Smooth muscle cell (in vitro differentiated cells): ENCODE measurements around the gene UCP3. TPM values are rescaled to one million over a fixed set of nuclear protein-coding genes. Genes with fewer than 3 reads are reported as not detected.

Source experiments
- DNase-seq: peaks from one replicate; lab custom pipeline; 2025; ENCODE audit not compliant: unreplicated experiment; lab: John Stamatoyannopoulos, UW
- H2AFZ ChIP-seq: fragments of 200-600 bp; sonication (generic); 2 replicates; pipeline ENCODE4 v1.6.0; 2016; ENCODE audit warnings: antibody characterized with exemption, low read depth, mild to moderate bottlenecking
- H3F3A ChIP-seq: fragments of 200-600 bp; sonication (generic); 2 replicates; pipeline ENCODE4 v1.6.0; 2017; ENCODE audit warnings: antibody characterized with exemption, low read depth
- H3K27ac ChIP-seq: fragments of 200-600 bp; sonication (generic); 2 replicates; pipeline ENCODE4 v1.5.1; 2016; ENCODE audit warnings: low read depth, mild to moderate bottlenecking
- H3K27me3 ChIP-seq: fragments of 200-600 bp; sonication (generic); 2 replicates; pipeline ENCODE4 v1.6.1; 2016; ENCODE audit warnings: low read depth, mild to moderate bottlenecking
- H3K36me3 ChIP-seq: fragments of 200-600 bp; sonication (generic); 2 replicates; pipeline ENCODE4 v1.5.1; 2016; ENCODE audit warnings: low read depth
- H3K4me1 ChIP-seq: fragments of 200-600 bp; sonication (generic); 2 replicates; pipeline ENCODE4 v1.5.1; 2016; ENCODE audit warnings: low read depth
- H3K4me2 ChIP-seq: fragments of 200-600 bp; sonication (generic); 2 replicates; pipeline ENCODE4 v1.6.0; 2016; ENCODE audit warnings: mild to moderate bottlenecking
- H3K4me3 ChIP-seq: fragments of 200-600 bp; sonication (generic); 2 replicates; pipeline ENCODE4 v1.5.1; 2016; ENCODE audit warnings: mild to moderate bottlenecking
- H3K79me2 ChIP-seq: fragments of 200-600 bp; sonication (generic); 2 replicates; pipeline ENCODE4 v1.6.0; 2016; ENCODE audit warnings: low read depth, mild to moderate bottlenecking
- H3K9ac ChIP-seq: fragments of 200-600 bp; sonication (generic); 2 replicates; pipeline ENCODE4 v1.6.0; 2016; ENCODE audit warnings: low read depth
- H3K9me3 ChIP-seq: fragments of 200-600 bp; sonication (generic); replicated peaks from 2 replicates; pipeline ENCODE4 v1.5.1; 2016; ENCODE audit warnings: low read depth
- H4K20me1 ChIP-seq: fragments of 200-600 bp; sonication (generic); 2 replicates; pipeline ENCODE4 v1.6.0; 2016; ENCODE audit warnings: low read depth
- CTCF ChIP-seq: fragments of 200-600 bp; sonication (generic); IDR thresholded peaks from 2 replicates; pipeline ENCODE4 v1.5.1; 2017; ENCODE audit warnings: borderline replicate concordance, mild to moderate bottlenecking, antibody characterized with exemption; ENCODE audit not compliant: insufficient read depth, poor library complexity, severe bottlenecking
- WGBS: methylation state at CpG from one replicate; pipeline ENCODE4 v1.1.7; 2016; ENCODE audit warnings: low lambda C conversion rate; 5-methylcytosine and 5-hydroxymethylcytosine counted together
- polyA plus RNA-seq: library from polyadenylated mRNA; unstranded; fragments of >200 nt; fragmentation: Nextera tagmentation; extraction: Ambion mirVana; gene quantifications from 2 replicates; pipeline ENCODE4 v1.2.1, GENCODE V29; 2016
- total RNA-seq: library from RNA; depleted of rRNA; stranded (reverse); fragments of >200 nt; gene quantifications from 2 replicates; pipeline ENCODE4 v1.2.3, GENCODE V29; 2014

Gene UCP3
- total and polyA plus RNA-seq, 2 experiments from 2014 or later = 0.85 to 0.88 TPM

DNA sequence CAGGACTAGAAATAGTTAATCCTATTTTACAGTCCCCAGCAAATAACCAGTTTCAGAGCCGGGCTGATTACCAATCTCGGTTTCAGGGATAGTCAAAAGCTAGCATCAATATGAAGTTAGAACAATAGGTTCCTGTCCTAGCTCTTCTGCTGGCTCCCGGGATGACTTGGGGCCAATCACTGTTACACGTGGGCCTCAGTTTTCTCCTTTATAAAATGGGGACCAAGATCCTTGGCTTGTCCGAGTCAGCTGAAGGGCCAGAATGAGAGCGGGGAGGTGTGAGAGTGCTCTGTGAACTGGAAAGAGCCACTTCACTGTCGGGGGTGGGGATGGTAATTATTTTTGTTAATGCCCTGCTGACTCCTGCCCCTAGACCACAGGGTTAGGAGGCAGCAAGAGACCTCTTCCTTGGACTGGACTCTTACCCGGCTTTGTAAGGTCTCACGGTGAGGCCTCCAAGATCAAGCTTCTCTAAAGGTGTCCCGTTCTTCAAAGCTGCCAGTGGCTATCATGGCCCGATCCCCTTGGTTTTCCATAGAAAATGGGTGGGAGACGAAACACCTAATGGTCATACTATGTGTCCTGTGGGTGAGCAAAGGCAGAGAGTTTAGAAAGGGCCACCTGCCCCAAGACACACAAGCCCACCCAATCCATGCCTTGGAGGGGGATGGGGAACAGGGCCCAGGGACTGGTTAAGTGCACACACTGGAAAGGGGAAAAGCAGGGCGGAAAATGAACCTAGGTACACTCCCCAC is 27.7 kb downstream of the UCP3 start:
- no peak overlapping the region for H3K9ac ChIP-seq
- no peak overlapping the region for H3K27ac ChIP-seq
- H3K4me3 ChIP-seq = no peak overlapping the region
- H3K36me3 ChIP-seq = no peaks in the 10 kb centered on the region
- no peak for DNase-seq
- H3K4me2 ChIP-seq = no peak overlapping the region
- 88% methylated on average over 13 of the region's 13 CpGs for WGBS
- H3K27me3 ChIP-seq = no peaks in the 10 kb centered on the region
- no peaks in the 10 kb centered on the region for H3K79me2 ChIP-seq
- no peaks in the 10 kb centered on the region for H3K4me1 ChIP-seq
- H3F3A ChIP-seq = no peaks in the 10 kb centered on the region
- TF ChIP-seq CTCF = no peak
- H3K9me3 ChIP-seq = no peaks in the 10 kb centered on the region
- H4K20me1 ChIP-seq = no peaks in the 10 kb centered on the region
- H2AFZ ChIP-seq = no peak overlapping the region

DNA sequence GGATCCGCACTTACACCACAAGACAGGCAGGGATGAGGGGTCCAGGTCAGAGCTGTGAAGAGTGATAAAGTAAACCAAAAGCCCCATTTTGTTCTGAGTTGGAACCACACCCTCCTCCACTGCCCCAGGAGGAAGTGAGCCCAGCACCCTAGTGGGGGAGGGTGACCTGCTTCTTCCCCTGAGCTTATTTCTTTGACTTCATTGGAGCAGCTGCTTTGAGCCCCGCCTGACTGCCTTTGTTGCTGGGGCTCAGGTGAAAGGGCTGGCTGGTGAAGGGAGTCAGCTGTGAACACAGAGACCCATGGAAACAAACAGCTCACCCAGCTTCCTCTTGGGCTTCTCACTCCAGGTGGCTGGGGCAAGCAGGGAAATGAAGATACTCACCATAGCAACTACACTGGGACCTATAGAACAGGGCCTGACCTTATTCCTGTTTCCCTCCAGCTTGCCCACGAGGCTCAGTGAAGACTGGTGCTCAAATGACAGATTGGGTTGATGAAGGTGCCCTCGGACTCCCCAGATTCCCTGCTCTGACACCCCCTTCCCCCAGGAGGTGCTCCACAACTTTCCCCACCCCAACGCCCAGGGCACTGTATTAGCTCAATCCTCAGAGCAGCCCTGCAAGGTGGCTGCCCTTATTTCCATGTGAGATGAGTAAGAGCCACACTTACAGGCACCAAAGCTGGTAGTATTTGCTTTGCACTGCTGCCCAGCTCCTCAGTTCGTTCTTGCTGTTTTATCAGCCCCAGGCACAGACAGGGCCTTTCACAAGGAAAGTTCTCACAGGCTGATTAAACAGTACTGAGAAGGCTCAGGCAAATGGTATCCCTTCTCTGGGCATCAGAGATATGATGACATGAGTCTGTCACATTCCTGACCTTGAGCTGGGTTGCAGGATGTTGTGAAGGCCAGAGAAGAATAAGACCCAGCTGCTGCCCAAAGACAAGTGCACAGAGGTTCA is 28.6 kb downstream of the UCP3 start:
- Histone ChIP-seq H3K27me3 (no peaks in the 10 kb centered on the region), H4K20me1 (no peaks in the 10 kb centered on the region), H3K4me3 (no peak overlapping the region), H3K9ac (no peak overlapping the region), H3K4me1 (no peaks in the 10 kb centered on the region), H3K27ac (no peak overlapping the region), H3K36me3 (no peaks in the 10 kb centered on the region), H3K9me3 (no peaks in the 10 kb centered on the region), H3F3A (no peaks in the 10 kb centered on the region), H3K79me2 (no peaks in the 10 kb centered on the region), H3K4me2 (no peak overlapping the region), H2AFZ (no peak overlapping the region)
- no peak for DNase-seq
- 86% methylated on average over 6 of the region's 6 CpGs for WGBS
- no peak for TF ChIP-seq CTCF

GRCh38 chr11:73978576-73979086 is 30.3 kb downstream of the UCP3 start:
- no peaks in the 10 kb centered on the region for H3K4me1 ChIP-seq
- no peaks in the 10 kb centered on the region for H3K9me3 ChIP-seq
- no peak overlapping the region for H3K4me3 ChIP-seq
- no peaks in the 10 kb centered on the region for H3K36me3 ChIP-seq
- no peak overlapping the region for H3K4me2 ChIP-seq
- no peak overlapping the region for H3K27ac ChIP-seq
- no peaks in the 10 kb centered on the region for H4K20me1 ChIP-seq
- no peaks in the 10 kb centered on the region for H3K79me2 ChIP-seq
- TF ChIP-seq CTCF = no peak
- no peaks in the 10 kb centered on the region for H3K27me3 ChIP-seq
- 89% methylated on average over 3 of the region's 3 CpGs for WGBS
- no peak overlapping the region for H3K9ac ChIP-seq
- no peak overlapping the region for H2AFZ ChIP-seq
- no peak for DNase-seq
- H3F3A ChIP-seq = no peaks in the 10 kb centered on the region
